GM23338 (cell line): ENCODE data around the gene CCDC63.

ENCODE experiments used
- EZH2 ChIP-seq: fragments of 200-600 bp; sonication (generic); IDR thresholded peaks from one replicate; pipeline ENCODE4 v1.8.0; 2017; ENCODE audit warnings: antibody characterized with exemption, mild to moderate bottlenecking, low read depth; ENCODE audit not compliant: unreplicated experiment
- EZH2phosphoT487 ChIP-seq: fragments of 200-600 bp; sonication (generic); IDR thresholded peaks from one replicate; pipeline ENCODE4 v1.8.1; 2018; ENCODE audit warnings: antibody characterized with exemption; ENCODE audit not compliant: unreplicated experiment
- POLR2AphosphoS5 ChIP-seq: IDR thresholded peaks from 2 replicates; pipeline ENCODE4 v1.6.1; 2016; ENCODE audit warnings: antibody characterized with exemption, low read depth
- STAT1 ChIP-seq: IDR thresholded peaks from one replicate; pipeline ENCODE4 v1.6.1; 2016; ENCODE audit warnings: antibody characterized with exemption; ENCODE audit not compliant: unreplicated experiment
- TF ChIP-seq, protein P1 (sequence below), 2 experiments: fragments of 200-600 bp in 1 of 2; sonication (generic) in 1 of 2; conservative IDR thresholded peaks; 2 replicates each; pipeline versions ENCODE4 v1.5.1 to v1.6.1; 2016 to 2017; ENCODE audit warnings: antibody characterized with exemption in 2 of 2, low read depth in 2 of 2, mild to moderate bottlenecking in 2 of 2, moderate library complexity in 1 of 2
- TF ChIP-seq, protein P2 (sequence below): IDR thresholded peaks from one replicate; pipeline ENCODE4 v1.6.1; 2018; ENCODE audit warnings: antibody characterized with exemption; ENCODE audit not compliant: unreplicated experiment

DNA sequence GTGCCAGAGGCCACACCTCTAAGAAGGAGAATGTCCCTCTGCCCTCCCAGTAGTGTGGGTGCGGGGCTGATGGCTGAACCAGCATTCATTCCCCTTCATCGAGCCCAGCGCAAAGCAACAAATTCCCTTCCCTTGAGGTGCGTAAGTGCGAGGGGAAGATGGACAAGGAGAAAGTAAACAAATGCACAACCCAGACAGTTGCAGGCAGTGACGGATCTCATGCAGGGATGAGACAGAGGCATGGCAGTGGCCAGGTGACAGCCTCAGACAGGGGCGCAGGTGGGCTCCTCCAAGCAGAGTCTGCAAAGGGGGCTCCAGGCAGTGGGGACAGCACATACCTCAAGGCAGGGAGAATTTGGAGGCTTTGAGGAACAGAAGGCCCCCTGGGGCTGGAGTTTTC lies 75.9 kb downstream of the CCDC63 start:
- TF ChIP-seq, protein P1, sequence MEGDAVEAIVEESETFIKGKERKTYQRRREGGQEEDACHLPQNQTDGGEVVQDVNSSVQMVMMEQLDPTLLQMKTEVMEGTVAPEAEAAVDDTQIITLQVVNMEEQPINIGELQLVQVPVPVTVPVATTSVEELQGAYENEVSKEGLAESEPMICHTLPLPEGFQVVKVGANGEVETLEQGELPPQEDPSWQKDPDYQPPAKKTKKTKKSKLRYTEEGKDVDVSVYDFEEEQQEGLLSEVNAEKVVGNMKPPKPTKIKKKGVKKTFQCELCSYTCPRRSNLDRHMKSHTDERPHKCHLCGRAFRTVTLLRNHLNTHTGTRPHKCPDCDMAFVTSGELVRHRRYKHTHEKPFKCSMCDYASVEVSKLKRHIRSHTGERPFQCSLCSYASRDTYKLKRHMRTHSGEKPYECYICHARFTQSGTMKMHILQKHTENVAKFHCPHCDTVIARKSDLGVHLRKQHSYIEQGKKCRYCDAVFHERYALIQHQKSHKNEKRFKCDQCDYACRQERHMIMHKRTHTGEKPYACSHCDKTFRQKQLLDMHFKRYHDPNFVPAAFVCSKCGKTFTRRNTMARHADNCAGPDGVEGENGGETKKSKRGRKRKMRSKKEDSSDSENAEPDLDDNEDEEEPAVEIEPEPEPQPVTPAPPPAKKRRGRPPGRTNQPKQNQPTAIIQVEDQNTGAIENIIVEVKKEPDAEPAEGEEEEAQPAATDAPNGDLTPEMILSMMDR (conservative IDR thresholded peaks at IDR 0.05; ENCODE audit: low read depth in 2 of 2) = no peak
- no peak for TF ChIP-seq EZH2
- no peak for TF ChIP-seq EZH2phosphoT487
- TF ChIP-seq, protein P2, sequence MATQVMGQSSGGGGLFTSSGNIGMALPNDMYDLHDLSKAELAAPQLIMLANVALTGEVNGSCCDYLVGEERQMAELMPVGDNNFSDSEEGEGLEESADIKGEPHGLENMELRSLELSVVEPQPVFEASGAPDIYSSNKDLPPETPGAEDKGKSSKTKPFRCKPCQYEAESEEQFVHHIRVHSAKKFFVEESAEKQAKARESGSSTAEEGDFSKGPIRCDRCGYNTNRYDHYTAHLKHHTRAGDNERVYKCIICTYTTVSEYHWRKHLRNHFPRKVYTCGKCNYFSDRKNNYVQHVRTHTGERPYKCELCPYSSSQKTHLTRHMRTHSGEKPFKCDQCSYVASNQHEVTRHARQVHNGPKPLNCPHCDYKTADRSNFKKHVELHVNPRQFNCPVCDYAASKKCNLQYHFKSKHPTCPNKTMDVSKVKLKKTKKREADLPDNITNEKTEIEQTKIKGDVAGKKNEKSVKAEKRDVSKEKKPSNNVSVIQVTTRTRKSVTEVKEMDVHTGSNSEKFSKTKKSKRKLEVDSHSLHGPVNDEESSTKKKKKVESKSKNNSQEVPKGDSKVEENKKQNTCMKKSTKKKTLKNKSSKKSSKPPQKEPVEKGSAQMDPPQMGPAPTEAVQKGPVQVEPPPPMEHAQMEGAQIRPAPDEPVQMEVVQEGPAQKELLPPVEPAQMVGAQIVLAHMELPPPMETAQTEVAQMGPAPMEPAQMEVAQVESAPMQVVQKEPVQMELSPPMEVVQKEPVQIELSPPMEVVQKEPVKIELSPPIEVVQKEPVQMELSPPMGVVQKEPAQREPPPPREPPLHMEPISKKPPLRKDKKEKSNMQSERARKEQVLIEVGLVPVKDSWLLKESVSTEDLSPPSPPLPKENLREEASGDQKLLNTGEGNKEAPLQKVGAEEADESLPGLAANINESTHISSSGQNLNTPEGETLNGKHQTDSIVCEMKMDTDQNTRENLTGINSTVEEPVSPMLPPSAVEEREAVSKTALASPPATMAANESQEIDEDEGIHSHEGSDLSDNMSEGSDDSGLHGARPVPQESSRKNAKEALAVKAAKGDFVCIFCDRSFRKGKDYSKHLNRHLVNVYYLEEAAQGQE = no peak
- TF ChIP-seq STAT1 = no peak
- no peak for TF ChIP-seq POLR2AphosphoS5
